ENCODE data around the gene WSCD2.

Gene WSCD2

DNA sequence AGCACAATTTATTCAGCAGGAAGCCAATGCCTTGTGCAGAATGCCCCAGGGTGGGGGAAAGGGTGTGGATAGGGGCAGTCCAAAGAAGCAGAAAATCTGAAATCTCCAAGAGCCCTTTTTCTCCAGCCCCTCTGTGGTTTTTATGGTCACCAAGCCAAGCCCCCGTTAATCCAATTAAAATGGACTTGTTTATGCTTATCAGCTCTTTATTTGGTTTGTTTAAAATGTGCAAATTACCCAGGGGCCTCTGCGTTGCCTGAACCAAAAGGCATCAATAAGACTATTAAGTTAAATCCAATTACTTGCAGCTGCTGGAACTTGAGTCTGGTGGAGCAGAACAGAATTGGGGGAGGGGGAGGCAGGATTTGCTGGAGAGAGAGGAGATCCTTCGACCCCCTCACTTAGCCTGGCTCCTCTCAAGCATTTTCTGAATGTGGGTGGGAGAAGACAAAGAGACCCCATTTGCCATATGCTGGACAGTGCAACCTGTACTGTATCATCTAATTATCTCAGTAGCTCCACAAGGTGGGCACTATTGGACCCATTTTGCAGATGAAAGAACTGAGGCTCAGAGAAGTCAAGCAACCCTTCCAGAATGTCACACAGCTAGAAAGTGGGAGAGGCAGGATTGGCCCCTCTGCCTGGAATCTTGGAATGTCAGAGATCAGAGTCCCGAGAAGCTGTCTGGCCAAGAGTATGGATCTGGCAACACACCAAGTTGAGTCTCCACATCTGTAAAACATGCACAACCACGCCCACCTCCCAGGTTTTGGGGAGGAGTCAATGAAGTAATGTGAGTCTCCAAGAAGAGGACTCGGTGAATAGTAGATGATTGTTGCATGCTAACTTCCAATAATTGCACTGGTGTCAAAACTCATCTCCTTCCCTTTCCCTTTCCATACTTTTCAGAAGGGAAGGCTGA, 143.1 kb downstream of the WSCD2 start:
- DNase-seq: no peak

DNA sequence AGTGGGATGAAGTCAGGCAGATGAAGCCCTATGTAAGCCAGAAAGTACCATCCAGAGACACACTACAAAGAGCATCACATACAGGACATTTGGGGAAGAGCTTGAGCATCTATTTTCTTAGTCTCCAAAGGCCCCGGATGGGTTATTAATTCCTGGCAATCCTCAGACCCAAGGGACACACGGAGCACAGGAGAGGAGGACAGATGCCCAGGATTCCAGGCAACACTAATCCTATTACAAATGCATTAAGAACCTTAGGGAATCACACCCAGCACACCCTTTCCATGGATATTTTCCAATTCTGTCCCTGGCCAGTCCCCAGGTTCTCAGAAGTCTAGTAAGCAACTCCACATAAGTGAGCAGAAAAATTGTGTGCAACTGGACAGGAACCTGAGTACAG, 144.1 kb downstream of the WSCD2 start:
- DNase-seq: no peak

DNA sequence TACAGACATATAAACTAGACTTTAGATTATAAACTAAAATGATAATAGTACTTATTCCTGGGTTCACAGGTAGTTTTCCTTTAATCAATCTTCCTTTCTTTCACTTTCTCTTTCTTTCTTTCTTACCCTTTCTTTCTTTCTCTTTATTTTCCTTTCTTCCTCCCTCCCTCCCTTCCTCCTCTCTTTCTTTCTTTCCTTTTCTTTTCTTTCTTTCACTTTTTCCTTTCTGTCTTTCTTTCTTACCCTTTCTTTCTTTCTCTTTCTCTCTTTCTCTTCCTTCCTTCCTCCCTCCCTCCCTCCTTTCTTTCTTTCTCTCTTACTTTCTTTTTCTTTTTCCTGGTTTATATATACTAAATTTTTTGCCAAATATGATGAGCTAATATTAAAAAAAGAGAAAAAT, 148.5 kb downstream of the WSCD2 start:
- no peak for DNase-seq

DNA sequence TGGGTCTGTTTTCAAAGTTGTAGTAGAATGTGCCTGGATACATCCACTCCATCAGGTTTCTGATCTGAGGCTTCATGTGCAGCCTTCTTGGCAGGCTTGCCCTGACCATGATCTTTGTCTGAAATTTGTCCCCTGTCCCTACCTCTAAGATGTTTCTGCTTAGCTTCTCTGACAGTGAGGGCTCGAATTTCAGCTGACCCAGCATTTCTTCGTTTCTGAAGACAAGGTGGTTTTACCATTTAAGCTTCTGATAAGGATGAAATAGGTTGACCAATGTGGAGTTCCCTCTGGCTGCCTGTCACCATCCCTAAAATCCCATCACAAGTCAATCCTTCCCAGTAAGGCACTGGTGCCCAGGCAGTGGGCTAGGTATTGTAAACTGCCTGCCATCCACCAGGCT, 153.1 kb downstream of the WSCD2 start:
- DNase-seq: no peak

- DNase-seq: no peak
Observed at GRCh38 chr12:108282676-108283075, 153.6 kb downstream of the WSCD2 start.

DNA sequence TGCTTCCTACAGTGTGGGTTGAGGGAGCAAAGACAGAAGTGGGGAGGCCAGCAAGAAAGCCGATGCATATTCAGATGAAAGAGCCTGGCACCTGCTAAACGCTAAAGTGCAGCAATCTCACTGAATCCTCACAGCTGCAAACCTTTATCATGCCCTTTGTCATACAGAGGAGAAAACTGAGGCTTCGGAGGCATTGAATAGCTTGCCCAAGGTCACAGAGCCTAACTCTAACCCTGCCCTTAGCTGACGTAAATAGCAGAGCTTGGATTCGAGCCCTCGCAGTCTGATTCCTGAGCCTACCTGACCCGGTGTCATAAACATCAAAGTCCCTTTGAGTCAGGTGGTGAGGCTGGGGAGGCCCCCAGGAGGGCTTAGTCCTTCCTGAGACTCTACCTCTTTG, 155.1 kb downstream of the WSCD2 start:
- no peak for DNase-seq

DNA sequence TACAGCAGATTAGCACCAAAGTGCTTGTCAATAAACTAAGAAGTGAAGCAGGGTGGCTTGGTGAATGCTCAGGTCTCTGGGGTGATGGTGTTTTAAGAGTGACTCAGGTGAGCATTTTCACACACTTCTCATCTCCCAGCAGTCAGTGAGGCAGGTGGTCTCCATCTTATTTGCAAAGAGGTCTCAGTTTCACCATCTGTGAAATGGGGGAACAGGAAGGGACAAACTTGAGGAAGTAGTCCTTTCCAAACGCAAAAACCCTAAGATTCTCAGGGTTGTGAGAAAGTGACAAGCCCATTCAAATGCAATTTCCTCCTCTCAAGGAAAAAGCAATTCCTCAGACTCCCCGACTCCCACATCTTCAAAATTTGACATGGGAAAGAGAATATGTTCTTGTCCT, 155.9 kb downstream of the WSCD2 start:
- no peak for DNase-seq

GRCh38 chr12:108287227-108287626, 158.1 kb downstream of the WSCD2 start:
- no peak for DNase-seq

DNA sequence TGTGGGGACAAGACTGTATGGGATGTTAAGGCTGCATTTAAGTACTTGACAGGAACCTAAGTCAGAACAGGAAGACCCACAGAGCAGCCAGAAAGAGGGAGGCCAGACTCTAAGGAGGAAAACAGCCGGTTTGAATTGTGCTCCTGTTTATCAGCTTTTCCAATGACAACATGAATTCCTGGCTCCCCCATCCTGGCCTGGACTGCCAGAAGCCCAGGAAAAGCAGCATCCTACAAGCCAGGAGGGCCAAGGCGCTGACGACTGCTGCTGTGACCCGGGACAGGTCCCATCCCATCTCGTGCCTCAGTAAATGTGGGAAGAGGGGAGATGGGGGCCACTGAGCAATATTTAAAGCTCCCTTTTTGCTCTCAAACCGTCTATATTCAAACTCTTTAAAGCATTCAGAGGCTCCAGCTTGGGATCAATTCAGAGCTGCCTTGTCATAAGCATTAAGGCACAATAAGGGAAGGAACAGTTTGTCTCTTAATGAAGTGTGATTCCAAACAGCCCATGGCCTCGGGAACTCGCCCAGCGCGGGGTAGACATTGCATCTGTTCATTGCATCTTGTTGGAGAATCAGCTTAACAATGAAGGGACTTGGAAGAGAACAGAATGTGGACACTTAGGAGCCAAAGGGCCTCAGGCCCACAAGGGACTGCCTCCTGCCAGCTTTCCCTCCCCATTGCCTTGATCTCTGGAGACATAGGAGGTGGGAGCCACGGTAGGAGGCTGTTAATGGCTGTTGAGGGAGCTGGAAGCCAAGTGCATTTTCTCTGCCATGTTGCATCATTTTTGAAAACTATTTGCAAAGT, 160.5 kb downstream of the WSCD2 start:
- DNase-seq: no peak

DNA sequence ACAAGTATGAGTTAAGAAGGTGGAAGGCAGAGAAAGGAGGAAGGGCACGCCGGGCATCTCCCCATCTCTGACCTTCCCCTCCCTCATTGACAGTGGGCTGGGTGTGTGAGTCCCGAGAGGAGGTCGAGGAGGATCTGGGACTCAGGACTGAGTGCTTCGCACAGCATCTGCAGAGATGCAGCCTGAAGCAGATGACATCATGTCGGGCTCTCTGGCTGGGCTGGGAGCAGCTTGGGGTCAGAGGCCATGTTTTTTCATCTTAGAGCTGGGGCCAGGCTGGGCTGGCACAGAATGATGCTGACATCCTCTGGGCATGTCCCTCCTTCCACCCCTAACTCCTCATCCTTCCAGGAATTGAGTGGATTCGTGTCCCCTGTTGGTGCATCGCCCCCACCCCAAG, 166.6 kb downstream of the WSCD2 start:
- DNase-seq: no peak

- no peak for DNase-seq
Observed at GRCh38 chr12:108296945-108297344, 167.9 kb downstream of the WSCD2 start.

DNA sequence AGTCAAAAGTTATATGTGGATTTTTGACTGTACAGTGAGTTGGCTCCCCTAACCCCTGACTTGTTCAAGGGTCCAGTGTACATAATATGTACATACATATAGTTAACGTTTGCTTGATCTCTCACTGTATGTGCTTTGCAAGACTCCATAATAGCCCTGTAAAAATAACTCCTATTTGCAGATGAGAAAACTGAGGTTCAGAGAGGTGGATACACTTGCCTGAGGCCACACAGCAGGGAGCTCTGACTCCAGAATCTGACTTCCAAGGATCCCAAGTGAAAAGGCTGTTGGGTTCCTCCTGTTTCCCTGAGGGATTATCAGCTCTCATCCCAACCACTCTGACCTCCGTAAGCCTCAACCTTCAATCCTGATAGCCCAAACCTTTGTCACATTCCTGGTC, 168.3 kb downstream of the WSCD2 start:
- DNase-seq: no peak

- DNase-seq: no peak
Observed at GRCh38 chr12:108297895-108298760, 169.0 kb downstream of the WSCD2 start.

DNA sequence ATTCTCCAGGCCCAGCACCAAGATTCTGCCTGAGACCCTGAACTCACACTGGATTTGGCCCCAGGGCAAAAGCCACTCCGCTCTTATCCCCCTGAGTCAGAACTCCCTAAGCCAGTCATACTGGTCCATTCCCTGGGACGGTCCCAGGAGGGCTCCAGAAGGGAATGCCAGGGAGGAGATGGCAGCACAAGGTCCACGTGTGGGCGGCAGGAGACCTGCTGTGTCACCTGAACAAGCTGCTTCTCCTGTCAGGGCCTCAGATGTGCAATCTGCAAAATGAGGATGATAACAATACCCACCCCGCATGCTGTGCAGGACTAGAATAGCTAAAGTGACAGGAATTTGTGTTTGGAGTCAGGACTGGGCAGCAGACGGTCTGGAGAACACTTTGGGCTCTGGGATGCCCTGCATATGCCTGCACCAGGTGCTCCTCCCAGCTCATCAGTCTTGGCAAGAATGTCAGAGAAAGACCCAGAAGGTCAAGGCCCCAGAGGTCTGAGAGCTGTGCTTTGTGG, 169.7 kb downstream of the WSCD2 start:
- DNase-seq: no peak

GRCh38 chr12:108299516-108299915, 170.4 kb downstream of the WSCD2 start:
- no peak for DNase-seq
